A549 treated with AZD9567 at 1 μM for 4 hours (cell line): Measurements from ENCODE around the gene OR1A2. TPM values are rescaled to one million over a fixed set of nuclear protein-coding genes. Genes with fewer than 3 reads are reported as not detected.

Experiments used
- total RNA-seq: library from RNA; stranded (reverse); fragments of 200-300 nt; extraction: Qiagen RNA extraction; gene quantifications from 5 replicates; pipeline ENCODE4 v1.2.3, GENCODE V29; 2022; ENCODE audit not compliant: insufficient read depth

Gene OR1A2, protein sequence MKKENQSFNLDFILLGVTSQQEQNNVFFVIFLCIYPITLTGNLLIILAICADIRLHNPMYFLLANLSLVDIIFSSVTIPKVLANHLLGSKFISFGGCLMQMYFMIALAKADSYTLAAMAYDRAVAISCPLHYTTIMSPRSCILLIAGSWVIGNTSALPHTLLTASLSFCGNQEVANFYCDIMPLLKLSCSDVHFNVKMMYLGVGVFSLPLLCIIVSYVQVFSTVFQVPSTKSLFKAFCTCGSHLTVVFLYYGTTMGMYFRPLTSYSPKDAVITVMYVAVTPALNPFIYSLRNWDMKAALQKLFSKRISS
- total RNA-seq, result not detected in 5 replicates

GRCh38 chr17:3197219-3197618 lies at the start of gene OR1A2:
Gene OR1A2, plus strand, starts transcription at chr17:3197519. Its CDS starts 0 bp downstream, at chr17:3197519.

DNA sequence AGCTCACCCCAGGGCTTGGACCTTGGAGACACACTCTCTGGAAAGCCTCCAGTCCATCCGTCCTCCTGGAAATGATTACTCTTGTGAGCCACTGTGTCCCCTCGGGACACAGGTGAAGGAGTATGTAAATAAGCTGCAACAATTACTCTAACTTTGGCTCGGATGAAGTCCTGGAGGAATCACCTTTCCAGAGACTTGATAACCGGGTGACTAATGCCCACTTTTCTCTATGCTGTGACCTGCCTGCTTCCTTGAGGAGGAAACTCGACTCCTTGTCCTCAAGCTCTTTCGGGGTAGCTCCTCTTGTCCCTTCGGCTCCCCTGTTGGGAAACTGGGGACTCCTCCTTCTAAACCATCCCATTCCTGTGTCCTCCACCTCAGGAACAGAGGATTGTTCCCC lies 10.0 kb downstream of the OR1A2 start, which contains the start of gene OR1A1:
Gene OR1A1 (plus strand): TSS at position 301 of the 400 bp plus-strand sequence. CDS start 7,954 bp downstream, outside the sequence.

Other genes with a start within 250 kb of the OR1A2 start
- not detected in 5 replicates for gene OR1D5, start 133.9 kb upstream of the OR1A2 start, total RNA-seq
- not detected in 5 replicates for gene OR1D2, start 93.1 kb upstream of the OR1A2 start, total RNA-seq
- not detected in 5 replicates for gene OR1G1, start 70.0 kb upstream of the OR1A2 start, total RNA-seq
- not detected in 5 replicates for gene OR1A1, start 10.1 kb downstream of the OR1A2 start, total RNA-seq
- gene OR3A1, start 100.8 kb downstream of the OR1A2 start, total RNA-seq, result not detected in 5 replicates
- gene OR3A2, start 188.8 kb downstream of the OR1A2 start, total RNA-seq, result not detected in 5 replicates
- not detected in 5 replicates for gene OR1E1, start 200.9 kb downstream of the OR1A2 start, total RNA-seq
- not detected in 5 replicates for gene OR3A3, start 213.9 kb downstream of the OR1A2 start, total RNA-seq
- not detected in 5 replicates for gene OR1E2, start 236.3 kb downstream of the OR1A2 start, total RNA-seq